IMR-90 (cell line): Measurements from ENCODE around the gene FSD1. TPM values are rescaled to one million over a fixed set of nuclear protein-coding genes. Genes with fewer than 3 reads are reported as not detected.

Experiments used
- ATAC-seq: fragments of 200-7000 bp; cut with Tn5 transposase; 2 replicates; pipeline ENCODE4 v1.9.1; 2020; ENCODE audit warnings: low read depth, mild to moderate bottlenecking, moderate library complexity
- BruUV-seq: library from RNA; stranded (reverse); fragments of 400-500 nt; replicated peaks from 2 replicates; lab custom pipeline; 2021; lab: Mats Ljungman, UMichigan
- CTCF ChIA-PET: fragments of 300-600 bp; formaldehyde crosslinking; extraction: SDS; loops from one replicate; lab custom pipeline; 2021; ENCODE audit warnings: antibody characterized with exemption; lab: Yijun Ruan, JAX
- POLR2A ChIA-PET: fragments of 300-600 bp; sonication (Branson Sonifier 250); formaldehyde crosslinking; loops from one replicate; lab custom pipeline; 2022; ENCODE audit warnings: antibody characterized with exemption; ENCODE audit not compliant: unreplicated experiment; lab: Charles Lee
- DNase-seq: peaks from one replicate; pipeline ENCODE4 v3.0.0; 2013
- H2AFZ ChIP-seq: replicated peaks from 2 replicates; pipeline ENCODE3; 2013; ENCODE audit warnings: low read length, mild to moderate bottlenecking; ENCODE audit not compliant: poor library complexity
- H2AK5ac ChIP-seq: 2 replicates; pipeline ENCODE4 v1.6.1; 2013; ENCODE audit warnings: low read depth, low read length, inconsistent platforms
- H2AK9ac ChIP-seq: replicated peaks from 2 replicates; pipeline ENCODE3; 2013; ENCODE audit warnings: mild to moderate bottlenecking, low read depth, low read length, moderate library complexity; ENCODE audit not compliant: poor library complexity
- H2BK120ac ChIP-seq: 2 replicates; pipeline ENCODE4 v1.6.1; 2013; ENCODE audit warnings: low read depth, low read length, inconsistent platforms
- H2BK15ac ChIP-seq: 3 replicates; pipeline ENCODE4 v1.6.1; 2013; ENCODE audit warnings: low read depth, low read length, inconsistent platforms
- H2BK20ac ChIP-seq: 2 replicates; pipeline ENCODE4 v1.6.1; 2013; ENCODE audit warnings: low read depth, mild to moderate bottlenecking, inconsistent platforms, low read length, moderate library complexity
- H2BK5ac ChIP-seq: 2 replicates; pipeline ENCODE4 v1.6.1; 2013; ENCODE audit warnings: mild to moderate bottlenecking, low read depth, low read length, inconsistent platforms; ENCODE audit not compliant: poor library complexity, severe bottlenecking
- H3K14ac ChIP-seq: replicated peaks from 2 replicates; pipeline ENCODE4 v1.6.1; 2013; ENCODE audit warnings: low read depth, low read length, inconsistent platforms
- H3K18ac ChIP-seq: 2 replicates; pipeline ENCODE4 v1.6.1; 2013; ENCODE audit warnings: low read depth, low read length, control low read depth
- H3K23ac ChIP-seq: 2 replicates; pipeline ENCODE4 v1.6.1; 2013; ENCODE audit warnings: low read depth, low read length, inconsistent platforms
- H3K27ac ChIP-seq: 2 replicates; pipeline ENCODE4 v1.5.1; 2013; ENCODE audit warnings: mild to moderate bottlenecking, control low read depth, low read length; ENCODE audit not compliant: insufficient read depth
- H3K27me3 ChIP-seq: 2 replicates; pipeline ENCODE4 v1.6.1; 2013; ENCODE audit warnings: low read length; ENCODE audit not compliant: control insufficient read depth, insufficient read depth
- H3K36me3 ChIP-seq: 2 replicates; pipeline ENCODE4 v1.6.1; 2013; ENCODE audit warnings: low read length, mixed read lengths; ENCODE audit not compliant: control insufficient read depth, insufficient read depth
- H3K4ac ChIP-seq: 2 replicates; pipeline ENCODE4 v1.6.1; 2013; ENCODE audit warnings: low read depth, low read length, inconsistent platforms
- H3K4me1 ChIP-seq: 2 replicates; pipeline ENCODE4 v1.6.1; 2013; ENCODE audit warnings: low read length, mixed read lengths; ENCODE audit not compliant: control insufficient read depth, insufficient read depth
- H3K4me2 ChIP-seq: 2 replicates; pipeline ENCODE4 v1.6.1; 2013; ENCODE audit warnings: low read depth, mild to moderate bottlenecking, control low read depth, low read length, moderate library complexity
- H3K4me3 ChIP-seq: 2 replicates; pipeline ENCODE4 v1.5.1; 2013; ENCODE audit warnings: low read depth, mild to moderate bottlenecking, control low read depth, low read length, moderate library complexity; ENCODE audit not compliant: insufficient read depth
- H3K56ac ChIP-seq: 2 replicates; pipeline ENCODE4 v1.6.1; 2013; ENCODE audit warnings: low read length, inconsistent platforms; ENCODE audit not compliant: insufficient read depth; ENCODE audit errors: extremely low read depth
- H3K79me1 ChIP-seq, 2 experiments: 2 replicates each; pipeline ENCODE4 v1.6.1; 2013; ENCODE audit warnings: low read length in 2 of 2, inconsistent platforms in 1 of 2, low read depth in 1 of 2
- H3K9ac ChIP-seq: 2 replicates; pipeline ENCODE4 v1.6.1; 2013; ENCODE audit warnings: low read depth, low read length, control low read depth
- H3K9me1 ChIP-seq: 2 replicates; pipeline ENCODE4 v1.6.1; 2013; ENCODE audit warnings: low read length, inconsistent platforms; ENCODE audit not compliant: insufficient read depth
- H3K9me3 ChIP-seq: 2 replicates; pipeline ENCODE4 v1.6.1; 2013; ENCODE audit warnings: low read length; ENCODE audit not compliant: control insufficient read depth, insufficient read depth
- H4K20me1 ChIP-seq: 2 replicates; pipeline ENCODE4 v1.6.1; 2013; ENCODE audit warnings: low read length, inconsistent platforms; ENCODE audit not compliant: insufficient read depth
- H4K5ac ChIP-seq: 2 replicates; pipeline ENCODE4 v1.6.1; 2013; ENCODE audit warnings: mild to moderate bottlenecking, low read depth, low read length, control low read depth
- H4K8ac ChIP-seq, 2 experiments: 2 replicates each; pipeline ENCODE4 v1.6.1; 2013; ENCODE audit warnings: low read depth in 2 of 2, low read length in 2 of 2, control low read depth in 1 of 2, inconsistent platforms in 1 of 2
- H4K91ac ChIP-seq: 2 replicates; pipeline ENCODE4 v1.6.1; 2013; ENCODE audit warnings: low read depth, low read length, inconsistent platforms; ENCODE audit not compliant: insufficient read depth
- BHLHE40 ChIP-seq: fragments of 150-350 bp; IDR thresholded peaks from 2 replicates; pipeline ENCODE4 v1.6.1; 2016; ENCODE audit warnings: mild to moderate bottlenecking, low read depth, low read length
- CHD1 ChIP-seq: IDR thresholded peaks from 2 replicates; pipeline ENCODE4 v1.6.1; 2012; ENCODE audit warnings: low read depth, low read length, improper control_type of control experiment
- POLR2A ChIP-seq: IDR thresholded peaks from 2 replicates; pipeline ENCODE4 v1.6.1; 2012; ENCODE audit warnings: mild to moderate bottlenecking, low read depth, low read length
- RAD21 ChIP-seq: IDR thresholded peaks from 2 replicates; pipeline ENCODE4 v1.6.1; 2012; ENCODE audit warnings: low read length, improper control_type of control experiment
- WGBS, 2 experiments: methylation state at CpG; one replicate each; pipeline versions ENCODE4 v1.1.5 to v1.1.7; 2013; ENCODE audit warnings: missing lambda C conversion rate in 2 of 2; ENCODE audit not compliant: insufficient read length in 1 of 2; ENCODE audit errors: extremely low coverage in 2 of 2; 5-methylcytosine and 5-hydroxymethylcytosine counted together
- dilution Hi-C: fragments of 300-500 bp; cut with HindIII; formaldehyde crosslinking; loops from one replicate; pipeline ENCODE4 v1.14.3; 2018; ENCODE audit warnings: low sequenced_read_pairs; ENCODE audit not compliant: unreplicated experiment
- in situ Hi-C: fragments of 300-500 bp; cut with MboI; formaldehyde crosslinking; loops from 3 replicates; pipeline ENCODE4 v1.14.3; 2019; ENCODE audit warnings: low sequenced_read_pairs, inconsistent platforms, mixed read lengths
- intact Hi-C: fragments of 100-400 bp; cut with micrococcal nuclease; formaldehyde crosslinking; loops from 2 replicates; pipeline ENCODE4 v1.10.0; 2022
- polyA plus RNA-seq, 3 experiments: library from polyadenylated mRNA; depleted of rRNA; stranded (reverse); fragments of >200 nt; gene quantifications; 2 replicates each; pipeline ENCODE4 v1.2.3, GENCODE V29; 2012; ENCODE audit warnings: low replicate concordance in 1 of 3
- total RNA-seq: library from RNA; depleted of rRNA; stranded (reverse); fragments of >200 nt; gene quantifications from 2 replicates; pipeline ENCODE4 v1.2.3, GENCODE V29; 2012
- TF ChIP-seq, protein P1 (sequence below): conservative IDR thresholded peaks from 2 replicates; pipeline ENCODE4 v1.5.1; 2012; ENCODE audit warnings: mild to moderate bottlenecking, low read depth, low read length, improper control_type of control experiment

FSD1 gene
- total and polyA plus RNA-seq, 2 of the 4 experiments (the other 2 are of a cell fraction) = 17.4 to 24.4 TPM

DNA sequence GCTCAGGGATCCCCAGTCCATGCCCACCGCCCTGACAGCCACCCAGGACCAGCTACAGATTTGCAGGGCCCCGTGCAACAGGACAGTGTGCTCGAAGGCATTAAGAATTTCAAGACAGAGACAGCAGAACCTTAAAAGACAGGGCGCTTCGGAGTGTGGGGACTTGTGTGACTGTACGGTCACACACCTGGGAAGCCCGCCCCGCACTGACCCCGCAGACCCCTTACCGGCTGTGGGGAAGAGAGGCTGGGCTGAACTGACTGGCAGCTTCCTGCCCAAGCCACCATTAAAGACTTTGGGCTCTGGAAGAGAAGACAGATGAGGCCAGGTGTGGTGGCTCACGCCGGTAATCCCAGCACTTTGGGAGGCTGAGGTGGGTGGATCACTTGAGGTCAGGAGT lies 19.8 kb downstream of the FSD1 start:
- Histone ChIP-seq H3K4me1 (no peaks in the 10 kb centered on the region), H3K14ac (no peak overlapping the region), H4K20me1 (no peaks in the 10 kb centered on the region), H3K9me3 (peaks cover 3% of the 10 kb centered on the region; the same call in 1 of the 2 replicates), H3K4me3 (no peak overlapping the region), H3K4ac (no peak overlapping the region), H4K5ac (no peak overlapping the region), H3K27ac (no peak overlapping the region), H3K18ac (no peak overlapping the region), H4K8ac (no peak overlapping the region), H4K91ac (no peak overlapping the region), H3K79me1 (no peaks in the 10 kb centered on the region), H3K4me2 (no peak overlapping the region), H3K36me3 (no peaks in the 10 kb centered on the region), H2AFZ (no peak overlapping the region), H2AK5ac (no peak overlapping the region), H3K56ac (no peak overlapping the region), H2BK120ac (no peak overlapping the region), H3K9me1 (no peaks in the 10 kb centered on the region), H2BK5ac (no peak overlapping the region), H2BK15ac (no peak overlapping the region), H3K9ac (no peak overlapping the region), H3K23ac (no peak overlapping the region), H2AK9ac (no peak overlapping the region), H3K27me3 (no peaks in the 10 kb centered on the region; the same call in 1 of the 2 replicates), H2BK20ac (no peak overlapping the region)
- no TSS peak for BruUV-seq
- no peak for DNase-seq
- POLR2A ChIA-PET = no interaction called here
- in situ Hi-C loops = no loop called here
- no peak for ATAC-seq
- WGBS, 2 experiments = 90% methylated on average over 2 of the region's 12 CpGs; no CpG with 5 or more reads in 1 of the 2 experiments
- dilution Hi-C loops = no loop called here
- CTCF ChIA-PET = no interaction called here
- intact Hi-C loops = no loop called here
- TF ChIP-seq RAD21 (no peak), CHD1 (no peak), BHLHE40 (no peak), POLR2A (no peak)
- TF ChIP-seq, protein P1, sequence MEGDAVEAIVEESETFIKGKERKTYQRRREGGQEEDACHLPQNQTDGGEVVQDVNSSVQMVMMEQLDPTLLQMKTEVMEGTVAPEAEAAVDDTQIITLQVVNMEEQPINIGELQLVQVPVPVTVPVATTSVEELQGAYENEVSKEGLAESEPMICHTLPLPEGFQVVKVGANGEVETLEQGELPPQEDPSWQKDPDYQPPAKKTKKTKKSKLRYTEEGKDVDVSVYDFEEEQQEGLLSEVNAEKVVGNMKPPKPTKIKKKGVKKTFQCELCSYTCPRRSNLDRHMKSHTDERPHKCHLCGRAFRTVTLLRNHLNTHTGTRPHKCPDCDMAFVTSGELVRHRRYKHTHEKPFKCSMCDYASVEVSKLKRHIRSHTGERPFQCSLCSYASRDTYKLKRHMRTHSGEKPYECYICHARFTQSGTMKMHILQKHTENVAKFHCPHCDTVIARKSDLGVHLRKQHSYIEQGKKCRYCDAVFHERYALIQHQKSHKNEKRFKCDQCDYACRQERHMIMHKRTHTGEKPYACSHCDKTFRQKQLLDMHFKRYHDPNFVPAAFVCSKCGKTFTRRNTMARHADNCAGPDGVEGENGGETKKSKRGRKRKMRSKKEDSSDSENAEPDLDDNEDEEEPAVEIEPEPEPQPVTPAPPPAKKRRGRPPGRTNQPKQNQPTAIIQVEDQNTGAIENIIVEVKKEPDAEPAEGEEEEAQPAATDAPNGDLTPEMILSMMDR = no peak
